ENCODE data around the gene PVALEF. TPM values are rescaled to one million over a fixed set of nuclear protein-coding genes. Genes with fewer than 3 reads are reported as not detected.

PVALEF gene
- total RNA-seq, 4 donors from 2014 or later = not detected

DNA sequence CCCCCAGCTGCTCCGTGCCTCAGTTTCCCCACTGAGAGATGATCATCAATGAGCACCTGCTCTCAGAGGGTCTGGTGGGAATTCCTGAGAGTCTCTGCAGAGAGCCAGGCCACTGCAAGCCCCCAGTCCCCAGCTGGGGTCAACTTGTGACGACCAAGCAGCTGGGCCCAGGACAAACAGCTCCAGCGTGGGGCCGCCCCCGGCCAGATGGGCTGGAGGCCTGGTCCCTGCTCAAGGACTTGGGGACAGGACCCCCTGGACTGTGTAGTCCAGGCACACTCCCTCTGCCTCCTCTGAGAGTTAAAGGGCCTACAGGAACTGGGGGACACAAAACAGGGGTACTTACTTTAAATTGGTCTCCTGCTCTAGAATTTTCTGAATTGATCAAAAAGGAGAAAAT, 17.3 kb downstream of the PVALEF start:
- no peak for TF ChIP-seq POLR2A (IDR thresholded peaks at IDR 0.05)
- TF ChIP-seq, protein P1, sequence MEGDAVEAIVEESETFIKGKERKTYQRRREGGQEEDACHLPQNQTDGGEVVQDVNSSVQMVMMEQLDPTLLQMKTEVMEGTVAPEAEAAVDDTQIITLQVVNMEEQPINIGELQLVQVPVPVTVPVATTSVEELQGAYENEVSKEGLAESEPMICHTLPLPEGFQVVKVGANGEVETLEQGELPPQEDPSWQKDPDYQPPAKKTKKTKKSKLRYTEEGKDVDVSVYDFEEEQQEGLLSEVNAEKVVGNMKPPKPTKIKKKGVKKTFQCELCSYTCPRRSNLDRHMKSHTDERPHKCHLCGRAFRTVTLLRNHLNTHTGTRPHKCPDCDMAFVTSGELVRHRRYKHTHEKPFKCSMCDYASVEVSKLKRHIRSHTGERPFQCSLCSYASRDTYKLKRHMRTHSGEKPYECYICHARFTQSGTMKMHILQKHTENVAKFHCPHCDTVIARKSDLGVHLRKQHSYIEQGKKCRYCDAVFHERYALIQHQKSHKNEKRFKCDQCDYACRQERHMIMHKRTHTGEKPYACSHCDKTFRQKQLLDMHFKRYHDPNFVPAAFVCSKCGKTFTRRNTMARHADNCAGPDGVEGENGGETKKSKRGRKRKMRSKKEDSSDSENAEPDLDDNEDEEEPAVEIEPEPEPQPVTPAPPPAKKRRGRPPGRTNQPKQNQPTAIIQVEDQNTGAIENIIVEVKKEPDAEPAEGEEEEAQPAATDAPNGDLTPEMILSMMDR (IDR thresholded peaks at IDR 0.05) = no peak
- 86 to 92% methylated on average over 4 to 5 of the region's 5 CpGs for WGBS, 2 donors
- intact Hi-C loops (cut with DNase I; ENCODE audit: low total_unique reads) = loop anchor here (10.0 kb wide), 1 partner anchor 1218 kb away; no protein-coding TSS in a partner anchor
- no peak overlapping the region for H3K4me3 ChIP-seq (ENCODE audit: low read depth, poor library complexity, severe bottlenecking)
- no peak for DNase-seq (ENCODE audit: low spot score in 2 of 2)

DNA sequence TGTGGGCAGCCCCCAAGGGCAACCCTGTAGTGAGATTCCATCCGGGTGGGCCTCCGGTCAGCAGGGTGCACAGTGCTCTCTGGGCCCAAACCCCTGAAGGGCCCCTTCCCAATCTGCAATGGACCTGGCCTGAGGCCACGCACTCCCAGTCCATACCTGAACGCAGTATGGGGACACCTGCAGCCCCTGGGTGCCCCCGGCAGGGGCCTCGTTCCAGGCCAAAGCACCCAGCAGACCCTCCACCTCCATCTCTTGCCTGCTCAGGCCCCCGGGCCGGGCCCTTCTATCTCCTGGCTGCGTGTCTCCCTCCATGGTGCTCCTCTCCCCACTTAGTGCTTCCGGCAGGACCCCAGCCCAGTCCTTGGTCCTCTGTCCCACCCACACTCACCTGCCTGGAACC, 18.0 kb downstream of the PVALEF start:
- no peak overlapping the region for H3K4me3 ChIP-seq (ENCODE audit: low read depth, poor library complexity, severe bottlenecking)
- DNase-seq (ENCODE audit: low spot score in 2 of 2) = no peak
- WGBS, 2 donors = 89 to 95% methylated on average over 10 of the region's 10 CpGs
- no peak for TF ChIP-seq POLR2A (IDR thresholded peaks at IDR 0.05)
- TF ChIP-seq, protein P1 (IDR thresholded peaks at IDR 0.05) = no peak
- intact Hi-C loops (cut with DNase I; ENCODE audit: low total_unique reads) = loop anchor here (10.0 kb wide), 1 partner anchor 1219 kb away; no protein-coding TSS in a partner anchor

DNA sequence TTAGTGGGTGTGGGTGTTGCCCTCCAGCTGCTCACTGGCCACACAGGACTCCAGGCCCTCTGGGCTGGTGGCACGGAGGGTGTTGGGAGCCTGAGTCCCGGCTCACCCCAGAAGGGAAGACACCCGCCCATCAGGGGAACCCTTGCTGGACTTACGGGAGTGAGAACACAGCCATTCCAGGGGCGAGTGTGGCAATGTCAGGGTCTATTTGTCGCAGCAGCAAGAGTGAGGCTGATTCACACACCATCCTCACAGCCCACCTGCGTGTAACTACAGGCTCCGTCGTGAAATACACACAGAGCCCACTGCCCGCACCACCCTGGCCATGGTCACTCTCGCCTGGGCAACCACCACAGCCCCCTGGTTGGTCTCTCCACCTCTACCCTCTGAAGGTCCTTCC, 18.5 kb downstream of the PVALEF start:
- WGBS, 2 donors = 93% methylated on average over 10 to 11 of the region's 11 CpGs
- intact Hi-C loops (cut with DNase I; ENCODE audit: low total_unique reads) = loop anchor here (10.0 kb wide), 1 partner anchor 1219 kb away; no protein-coding TSS in a partner anchor
- no peak overlapping the region for H3K4me3 ChIP-seq (ENCODE audit: low read depth, poor library complexity, severe bottlenecking)
- TF ChIP-seq, protein P1 (IDR thresholded peaks at IDR 0.05) = no peak
- TF ChIP-seq POLR2A (IDR thresholded peaks at IDR 0.05) = no peak
- no peak for DNase-seq (ENCODE audit: low spot score in 2 of 2)

DNA sequence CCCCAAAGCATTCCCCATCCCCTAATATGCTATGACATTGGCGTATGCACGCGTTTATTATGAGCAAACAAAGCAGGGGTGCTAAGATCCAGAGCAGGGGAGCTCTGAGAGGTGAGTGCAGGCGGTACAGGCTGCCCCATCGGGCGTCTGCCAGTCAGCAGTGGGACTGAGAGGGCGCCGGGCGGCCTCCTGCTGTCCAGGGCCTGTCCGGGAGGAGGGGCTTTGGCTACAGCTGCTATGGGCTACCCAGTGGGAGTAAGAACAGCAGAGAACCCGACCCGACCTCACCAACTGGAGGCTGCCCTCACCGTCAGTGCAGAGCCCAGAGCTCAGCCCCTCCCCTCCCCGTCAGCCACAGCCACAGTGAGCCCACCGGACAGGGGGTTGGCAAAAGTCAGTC, 19.2 kb downstream of the PVALEF start:
- WGBS, 2 donors = 25 to 31% methylated on average over 11 to 15 of the region's 15 CpGs
- DNase-seq (ENCODE audit: low spot score in 2 of 2) = no peak
- no peak for TF ChIP-seq POLR2A (IDR thresholded peaks at IDR 0.05)
- TF ChIP-seq, protein P1 (IDR thresholded peaks at IDR 0.05) = no peak
- H3K4me3 ChIP-seq (ENCODE audit: low read depth, poor library complexity, severe bottlenecking) = no peak overlapping the region
- intact Hi-C loops (cut with DNase I; ENCODE audit: low total_unique reads) = loop anchor here (10.0 kb wide), 1 partner anchor 1220 kb away; no protein-coding TSS in a partner anchor

DNA sequence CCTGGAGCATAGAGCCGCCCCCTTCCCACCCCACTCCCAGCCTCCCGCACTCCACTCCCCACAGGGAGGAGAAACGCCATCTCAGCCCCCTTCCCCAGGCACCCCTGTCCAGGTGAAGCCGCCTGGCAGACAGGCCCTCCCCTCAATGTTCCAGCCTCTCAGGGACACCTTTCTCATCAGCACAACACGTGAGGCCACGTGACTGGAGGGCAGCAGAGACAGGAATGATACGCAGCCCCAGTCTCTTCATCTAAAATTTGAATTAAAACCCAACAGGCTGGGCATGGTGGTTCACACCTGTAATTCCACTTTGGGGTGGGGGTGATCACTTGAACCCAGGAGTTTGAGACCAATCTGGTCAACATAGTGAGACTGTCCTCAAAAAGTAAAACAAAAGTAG, 20.9 kb downstream of the PVALEF start:
- DNase-seq (ENCODE audit: low spot score in 2 of 2) = no peak
- no peak overlapping the region for H3K4me3 ChIP-seq (ENCODE audit: low read depth, poor library complexity, severe bottlenecking)
- intact Hi-C loops (cut with DNase I; ENCODE audit: low total_unique reads) = loop anchor here (10.0 kb wide), 1 partner anchor 1221 kb away; no protein-coding TSS in a partner anchor
- WGBS, 2 donors = 76 to 83% methylated on average over 7 of the region's 7 CpGs
- no peak for TF ChIP-seq POLR2A (IDR thresholded peaks at IDR 0.05)
- TF ChIP-seq, protein P1 (IDR thresholded peaks at IDR 0.05) = no peak

DNA sequence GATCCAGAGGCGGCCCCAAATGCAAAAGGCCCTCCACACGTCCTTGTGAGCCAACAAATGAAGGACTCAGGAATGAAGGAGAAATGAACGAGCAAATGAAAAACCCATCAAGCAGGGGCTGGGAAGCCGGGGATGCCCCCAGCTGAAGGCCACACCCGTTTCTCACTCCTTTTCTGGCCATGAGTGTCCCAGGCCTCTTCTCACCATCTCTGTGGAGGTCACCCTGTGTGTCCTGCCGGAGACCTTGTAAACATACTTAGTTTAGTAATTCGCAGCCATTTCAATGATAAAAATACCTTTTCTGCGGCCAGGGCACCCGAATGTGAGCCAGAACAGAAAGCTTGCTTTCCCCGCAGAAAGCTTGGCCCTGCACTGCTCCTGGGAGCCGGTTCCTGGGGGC, 21.8 kb downstream of the PVALEF start:
- intact Hi-C loops (cut with DNase I; ENCODE audit: low total_unique reads) = loop anchor here (10.0 kb wide), 1 partner anchor 1222 kb away; no protein-coding TSS in a partner anchor
- 95% methylated on average over 11 of the region's 11 CpGs for WGBS, 2 donors
- no peak for TF ChIP-seq POLR2A (IDR thresholded peaks at IDR 0.05)
- TF ChIP-seq, protein P1 (IDR thresholded peaks at IDR 0.05) = no peak
- no peak overlapping the region for H3K4me3 ChIP-seq (ENCODE audit: low read depth, poor library complexity, severe bottlenecking)
- DNase-seq (ENCODE audit: low spot score in 2 of 2) = no peak
